GM21737 (cell line): ENCODE data around the gene FAM117B.
"Not testable (repeated sequence)": the region's sequence is repeated elsewhere in the genome, so short reads cannot be mapped to it uniquely, and the experiment has no call there.

ENCODE experiments used
- ATAC-seq: cut with Tn5 transposase; IDR thresholded peaks from one replicate; pipeline ENCODE4 v1.9.1; 2021; ENCODE audit warnings: mild to moderate bottlenecking, moderate library complexity; ENCODE audit not compliant: unreplicated experiment

Gene FAM117B

GRCh38 chr2:202756598-202756997 lies 121.8 kb downstream of the FAM117B start:
- ATAC-seq, result no peak

DNA sequence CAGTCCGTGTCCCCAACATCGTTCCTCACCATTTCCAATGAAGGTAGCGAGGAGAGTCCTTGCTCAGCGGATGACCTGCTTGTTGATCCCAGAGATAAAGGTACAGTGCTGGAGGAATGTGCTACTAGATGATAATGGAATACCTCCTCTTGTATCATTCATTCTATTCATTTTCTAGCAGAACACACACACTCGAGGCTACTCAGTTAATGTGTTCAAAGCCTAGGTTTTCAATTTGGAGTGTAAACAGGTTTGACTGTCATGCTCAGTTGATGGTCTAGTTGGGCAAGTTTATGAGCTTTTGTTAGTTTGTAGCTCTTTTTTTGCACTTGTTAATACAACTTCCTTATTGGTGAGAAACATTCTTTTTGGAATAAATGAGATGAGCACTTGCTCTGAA lies 122.6 kb downstream of the FAM117B start:
- ATAC-seq, result no peak

DNA sequence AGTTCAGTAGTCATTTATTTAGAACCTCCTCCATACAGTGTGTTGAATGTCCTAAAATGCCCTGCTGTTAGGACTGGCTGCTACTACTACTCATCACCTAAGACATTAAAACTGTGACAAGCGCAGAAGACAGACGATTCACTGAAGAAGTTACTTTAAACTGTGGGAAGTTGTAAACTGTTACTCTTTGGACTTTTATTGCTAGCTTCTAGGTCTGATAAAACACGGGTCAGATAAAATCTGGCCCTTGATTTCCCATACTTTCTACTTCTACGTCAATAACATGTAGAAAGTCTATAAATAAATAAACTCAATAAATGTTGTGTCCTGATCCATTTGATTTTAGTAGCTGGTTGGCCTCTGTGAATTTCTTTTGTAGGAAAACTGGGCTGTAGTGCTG lies 123.4 kb downstream of the FAM117B start:
- ATAC-seq, result no peak

DNA sequence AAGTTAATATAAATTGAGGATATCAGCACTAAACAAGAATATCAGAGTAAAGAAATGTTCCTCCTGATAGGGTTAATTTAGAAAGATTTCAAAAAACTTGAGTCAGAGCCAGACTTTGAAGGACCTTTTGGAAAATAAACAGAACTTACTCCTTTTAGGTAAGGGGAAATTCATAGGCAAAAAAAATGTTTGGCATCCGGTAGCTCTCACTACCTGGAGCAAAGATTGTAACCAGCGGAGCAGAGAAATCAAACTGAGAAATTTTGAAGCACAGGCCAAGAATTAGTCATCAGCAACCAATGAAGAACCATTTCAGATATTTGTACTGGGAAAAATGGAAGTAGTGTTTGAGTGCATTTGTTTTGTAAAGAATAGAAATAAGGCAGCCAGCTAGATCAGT lies 123.8 kb downstream of the FAM117B start:
- no peak for ATAC-seq

DNA sequence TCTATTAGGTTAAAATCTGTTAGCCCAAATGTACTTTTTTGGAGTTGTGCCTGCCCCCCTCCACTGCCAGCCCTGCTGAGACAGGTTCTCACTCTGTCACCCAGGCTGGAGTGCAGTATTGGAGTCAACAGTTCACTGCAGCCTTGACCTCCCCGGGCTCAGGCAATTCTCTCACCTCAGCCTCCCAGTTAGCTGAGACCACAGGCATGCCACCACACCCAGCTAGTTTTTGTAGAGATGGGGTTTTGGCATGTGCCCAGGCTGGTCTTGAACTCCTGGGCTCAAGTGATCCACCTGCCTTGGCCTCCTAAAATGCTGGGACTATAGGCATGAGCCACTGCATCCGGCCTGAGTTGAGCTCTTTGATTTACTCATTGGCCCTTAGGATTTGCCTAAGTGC lies 126.1 kb downstream of the FAM117B start:
- no peak for ATAC-seq

GRCh38 chr2:202762556-202762955 lies 127.8 kb downstream of the FAM117B start:
- no peak for ATAC-seq

DNA sequence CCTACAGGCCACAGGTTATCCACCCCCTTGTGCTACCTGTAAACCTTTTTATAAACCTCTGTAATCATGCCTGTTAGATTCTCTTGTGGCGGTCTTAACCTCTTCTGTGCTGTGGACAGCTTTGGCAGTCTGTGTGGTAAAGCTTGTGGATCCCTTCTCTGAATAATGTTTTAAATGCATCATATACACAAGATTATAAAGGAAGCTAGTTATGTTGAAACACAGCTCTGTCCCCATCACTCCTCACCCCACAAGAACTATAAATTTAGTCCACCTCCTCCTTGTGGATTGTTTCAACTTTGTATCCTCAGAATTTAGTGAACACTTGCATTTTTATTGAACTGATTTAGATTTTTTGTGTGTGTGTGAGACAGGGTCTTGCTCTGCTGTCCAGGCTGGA lies 129.1 kb downstream of the FAM117B start:
- ATAC-seq, result no peak

GRCh38 chr2:202764991-202765390 lies 130.2 kb downstream of the FAM117B start:
- no peak for ATAC-seq

GRCh38 chr2:202765436-202765835 lies 130.7 kb downstream of the FAM117B start:
- no peak for ATAC-seq

DNA sequence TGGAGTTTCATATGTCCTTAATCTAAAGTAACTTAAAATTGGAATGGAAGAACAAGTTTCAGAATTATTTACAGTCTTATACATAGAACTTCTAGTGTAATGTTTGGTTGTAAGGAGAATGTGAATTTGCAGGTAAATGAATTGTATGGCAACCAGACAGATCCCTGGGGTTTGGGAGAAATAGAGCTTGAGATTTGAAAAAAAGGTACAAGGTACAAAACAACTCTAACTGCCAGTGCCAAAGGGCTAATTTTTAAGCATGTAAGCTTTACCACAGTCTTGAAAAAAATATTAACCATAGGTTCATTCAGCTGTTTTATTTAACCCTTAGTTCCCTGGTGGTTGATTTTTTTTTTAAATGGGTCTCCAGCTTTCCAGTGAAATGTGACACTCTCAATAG lies 133.5 kb downstream of the FAM117B start:
- no peak for ATAC-seq

DNA sequence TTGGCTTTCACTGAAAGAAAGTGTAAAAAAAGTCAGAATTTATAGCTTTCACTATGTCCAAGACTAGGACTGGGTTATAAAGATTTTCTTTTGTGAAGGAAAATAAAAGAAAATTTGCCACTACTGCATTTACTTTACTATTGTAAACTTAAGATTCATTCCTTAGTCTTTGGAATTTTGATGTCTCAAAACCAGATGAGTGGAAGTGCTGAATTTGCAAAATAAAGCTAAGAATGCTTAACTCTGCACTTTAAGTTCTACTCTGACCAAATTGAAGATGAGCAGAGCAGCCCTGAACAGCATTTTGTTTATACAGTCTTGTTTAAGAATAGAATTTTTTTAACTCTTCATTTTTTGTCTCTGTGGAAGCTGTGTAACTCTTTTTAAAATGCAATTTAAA lies 134.4 kb downstream of the FAM117B start:
- no peak for ATAC-seq

GRCh38 chr2:202771336-202771735 lies 136.6 kb downstream of the FAM117B start:
- ATAC-seq, result no peak

GRCh38 chr2:202771741-202772460 lies 137.1 kb downstream of the FAM117B start:
- ATAC-seq, result no peak

- ATAC-seq, result no peak
Measured at GRCh38 chr2:202773301-202773973, 138.7 kb downstream of the FAM117B start.

- no peak for ATAC-seq
Measured at GRCh38 chr2:202774104-202774503, 139.3 kb downstream of the FAM117B start.

- ATAC-seq, result no peak
Measured at GRCh38 chr2:202778217-202778616, 143.4 kb downstream of the FAM117B start.

GRCh38 chr2:202780514-202781021 lies 145.8 kb downstream of the FAM117B start:
- peak; percentile 97 for ATAC-seq

DNA sequence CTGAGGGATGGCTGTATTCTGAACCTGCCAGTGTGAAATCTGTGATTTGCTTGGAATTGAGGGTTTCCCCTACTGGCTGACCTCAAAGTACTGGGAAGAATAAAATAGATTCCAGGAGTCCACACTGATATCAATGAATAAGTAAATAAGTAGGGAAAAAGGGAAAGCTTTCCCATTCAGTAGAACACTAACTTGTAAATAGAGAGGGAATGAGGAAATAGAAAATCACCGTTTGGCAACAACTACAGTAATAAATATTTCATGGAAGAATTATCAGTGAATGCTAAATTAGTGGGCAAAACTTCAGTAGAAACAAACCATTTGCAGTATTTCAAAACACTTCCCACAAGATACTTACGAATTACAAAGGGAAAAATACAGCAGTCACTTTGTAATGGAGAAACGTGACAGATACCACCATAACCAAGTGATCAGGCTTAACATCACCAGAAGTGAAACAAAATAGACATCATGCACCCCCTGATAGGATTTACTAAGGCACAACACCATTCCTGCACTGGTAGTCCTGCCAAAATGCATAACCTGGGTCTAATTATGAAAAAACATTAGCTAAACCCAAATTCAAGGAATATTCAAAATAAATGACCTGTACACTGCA lies 148.3 kb downstream of the FAM117B start:
- no peak for ATAC-seq

GRCh38 chr2:202786842-202787241 lies 152.1 kb downstream of the FAM117B start:
- no peak for ATAC-seq

DNA sequence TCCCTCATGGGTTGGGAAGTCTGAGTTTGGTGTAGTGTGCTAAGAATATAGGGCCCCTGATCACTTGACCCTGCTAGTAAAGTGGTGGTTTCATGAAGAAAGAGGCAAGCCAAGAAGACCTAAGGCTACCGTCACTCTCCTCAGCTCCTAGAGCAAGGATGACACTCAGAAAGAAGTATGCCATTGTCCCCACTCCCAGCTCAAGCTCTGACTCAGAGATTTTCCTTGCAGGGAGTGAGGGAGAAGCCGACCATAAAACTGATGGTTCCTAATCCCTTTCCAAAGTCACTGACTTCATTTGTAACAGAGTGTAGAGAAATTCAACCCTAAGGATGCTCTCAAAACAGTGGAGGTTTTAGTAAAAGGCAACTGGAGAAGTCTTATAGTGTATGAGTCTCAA lies 155.9 kb downstream of the FAM117B start:
- no peak for ATAC-seq

GRCh38 chr2:202797944-202798343 lies 163.2 kb downstream of the FAM117B start:
- ATAC-seq, result no peak

- not testable (repeated sequence) for ATAC-seq
Measured at GRCh38 chr2:202805911-202806310, 171.1 kb downstream of the FAM117B start.
